ENCODE measurements around the gene NFAM1. TPM values are rescaled to one million over a fixed set of nuclear protein-coding genes. Genes with fewer than 3 reads are reported as not detected.

Gene NFAM1
- total and polyA plus RNA-seq, 2 of the 4 experiments (the other 2 are of a cell fraction): not detected

GRCh38 chr22:42399315-42400271 lies 32.6 kb downstream of the NFAM1 start:
- POLR2A ChIA-PET (ENCODE audit: unreplicated experiment): no interaction called here

More at GRCh38 chr22:42399315-42400271, 32.6 kb downstream of the NFAM1 start:
- ATAC-seq (ENCODE audit: low read depth): no peak
- Histone ChIP-seq H2BK120ac (ENCODE audit: low read depth, low read length) (no peak overlapping the region), H3K27me3 (ENCODE audit: control insufficient read depth, insufficient read depth, low read length) (peaks cover 39% of the 10 kb centered on the region), H3K56ac (ENCODE audit: extremely low read depth, insufficient read depth, low read length) (no peak overlapping the region), H3K4me1 (ENCODE audit: control insufficient read depth, insufficient read depth, low read length) (no peaks in the 10 kb centered on the region), H2BK5ac (ENCODE audit: low read depth, low read length, poor library complexity, severe bottlenecking) (no peak overlapping the region), H3K9ac (ENCODE audit: low read depth, low read length) (no peak overlapping the region), H2BK15ac (ENCODE audit: low read depth, low read length) (no peak overlapping the region), H2AK9ac (replicated peaks; ENCODE audit: low read depth, low read length, poor library complexity) (no peak overlapping the region), H4K20me1 (ENCODE audit: insufficient read depth, low read length) (no peaks in the 10 kb centered on the region), H3K79me1 (ENCODE audit: low read depth in 1 of 2, low read length in 2 of 2) (no peaks in the 10 kb centered on the region), H2AFZ (replicated peaks; ENCODE audit: low read length, poor library complexity) (peak overlapping the region; percentile 5), H3K14ac (replicated peaks; ENCODE audit: low read depth, low read length) (no peak overlapping the region), H2AK5ac (ENCODE audit: low read depth, low read length) (no peak overlapping the region), H4K8ac (ENCODE audit: low read depth in 2 of 2, low read length in 2 of 2) (no peak overlapping the region), H3K23ac (ENCODE audit: low read depth, low read length) (no peak overlapping the region), H3K9me3 (ENCODE audit: control insufficient read depth, insufficient read depth, low read length) (no peaks in the 10 kb centered on the region), H4K5ac (ENCODE audit: low read depth, low read length) (no peak overlapping the region), H4K91ac (ENCODE audit: insufficient read depth, low read depth, low read length) (no peak overlapping the region), H2BK20ac (ENCODE audit: low read depth, low read length) (no peak overlapping the region), H3K9me1 (ENCODE audit: insufficient read depth, low read length) (no peaks in the 10 kb centered on the region), H3K4ac (ENCODE audit: low read depth, low read length) (no peak overlapping the region), H3K4me2 (ENCODE audit: low read depth, low read length) (no peak overlapping the region), H3K27ac (ENCODE audit: insufficient read depth, low read length) (no peak overlapping the region), H3K4me3 (ENCODE audit: insufficient read depth, low read depth, low read length) (no peak overlapping the region), H3K18ac (ENCODE audit: low read depth, low read length) (no peak overlapping the region), H3K36me3 (ENCODE audit: control insufficient read depth, insufficient read depth, low read length) (no peaks in the 10 kb centered on the region)
- intact Hi-C loops (cut with micrococcal nuclease): no loop called here
- WGBS, 2 experiments (ENCODE audit: extremely low coverage in 2 of 2, insufficient read length in 1 of 2): 50% methylated on average over 7 of the region's 30 CpGs; no CpG with 5 or more reads in 1 of the 2 experiments
- CTCF ChIA-PET: no interaction called here
- no peak for TF ChIP-seq SMC3 (IDR thresholded peaks at IDR 0.05; ENCODE audit: low read depth, low read length)
- dilution Hi-C loops (cut with HindIII; ENCODE audit: low sequenced_read_pairs, unreplicated experiment): no loop called here
- BruUV-seq (replicated peaks): no TSS peak
- in situ Hi-C loops (cut with MboI; ENCODE audit: low sequenced_read_pairs): no loop called here
- DNase-seq: no peak

Data from IMR-90 (cell line).